HEK293 (cell line): ENCODE results near the gene SEPTIN3.

ENCODE experiments used
- BCL11A ChIP-seq: fragments of 450-650 bp; formaldehyde crosslinking; IDR thresholded peaks from 2 replicates; pipeline ENCODE4 v1.5.1; 2016; ENCODE audit warnings: low read depth, missing biosample characterization, missing genetic modification characterization
- KLF10 ChIP-seq: fragments of 450-650 bp; IDR thresholded peaks from 2 replicates; pipeline ENCODE4 v1.5.1; 2018; ENCODE audit warnings: missing biosample characterization, mild to moderate bottlenecking, missing genetic modification characterization
- REST ChIP-seq: fragments of 450-650 bp; formaldehyde crosslinking; IDR thresholded peaks from 2 replicates; pipeline ENCODE4 v1.5.1; 2016; ENCODE audit warnings: missing biosample characterization, missing genetic modification characterization

DNA sequence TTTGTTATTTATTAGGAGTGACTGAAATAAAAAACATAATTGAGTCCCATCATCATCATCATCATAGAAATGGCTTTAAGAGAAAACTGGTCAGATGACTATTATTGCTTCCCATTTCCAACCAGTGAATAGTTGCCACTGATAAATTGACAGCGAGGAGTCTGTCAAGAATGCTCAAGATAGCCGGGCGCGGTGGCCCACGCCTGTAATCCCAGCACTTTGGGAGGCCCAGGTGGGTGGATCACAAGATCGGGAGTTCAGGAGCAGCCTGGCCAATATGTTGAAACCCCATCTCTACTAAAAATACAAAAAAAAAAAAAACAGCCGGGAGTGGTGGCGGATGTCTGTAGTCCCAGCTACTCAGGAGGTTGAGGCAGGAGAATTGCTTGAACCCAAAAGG is 31.2 kb downstream of the SEPTIN3 start:
- TF ChIP-seq REST (tag by site-specific recombination) (no peak), BCL11A (tag by site-specific recombination) (no peak), KLF10 (tag by site-specific recombination) (no peak)
